ENCODE results near the gene INPP5D. TPM values are rescaled to one million over a fixed set of nuclear protein-coding genes. Genes with fewer than 3 reads are reported as not detected.
A peak's percentile ranks its signal among the peaks of the same experiment; 100 is the strongest.

Gene INPP5D
- polyA plus RNA-seq, 2 of the 4 experiments (the other 2 are of a cell fraction), result 0.26 to 0.53 TPM

GRCh38 chr2:233012301-233012971 lies 47.7 kb upstream of the INPP5D start:
- CTCF ChIA-PET, result interaction anchor here (1.0 to 1.6 kb wide), 4 partner anchors 16 to 32 kb away, joined by 3 to 10 read pairs (median 5); no protein-coding TSS in a partner anchor
- 84% methylated on average over 12 of the region's 12 CpGs for WGBS (ENCODE audit: missing lambda C conversion rate)

GRCh38 chr2:233013027-233013461 lies 47.1 kb upstream of the INPP5D start, which contains the start of gene NGEF:
TSS of gene NGEF (minus strand) at chr2:233013256. CDS start at chr2:232974890, 38,366 bp downstream.
- Histone ChIP-seq H3K4me2 (peak within 1 kb of the TSS; percentile 67), H3K27ac (peak within 1 kb of the TSS; percentile 51 to 73; a peak in 5 of 6 replicates), H3K4me1 (peaks cover 25% of the 10 kb centered on the region), H3K9me3 (peaks cover under 1% of the 10 kb centered on the region; the same call in 1 of the 3 replicates), H3K4me3 (no peak within 1 kb of the TSS)
- 70% methylated on average over 10 of the region's 12 CpGs for WGBS (ENCODE audit: missing lambda C conversion rate)
- no peak for FAIRE-seq
- TF ChIP-seq RNF2 (IDR thresholded peaks at IDR 0.05; ENCODE audit: borderline replicate concordance, low read depth), result no peak
- TF ChIP-seq TP53 (CRISPR knock-in tag; IDR thresholded peaks at IDR 0.05), result no peak
- POLR2A ChIA-PET, result no interaction called here
- peak; percentile 26 to 66; a peak in 3 of 6 replicates for ATAC-seq
- CTCF ChIA-PET, result interaction anchor here (1.5 to 1.6 kb wide), 2 partner anchors 16 to 33 kb away, joined by 7 to 10 read pairs; no protein-coding TSS in a partner anchor
- peak in 1 of 2 experiments; percentile 18 for DNase-seq (ENCODE audit: low read depth in 1 of 2, low spot score in 1 of 2)

More at GRCh38 chr2:233012301-233012971, 47.7 kb upstream of the INPP5D start:
- POLR2A ChIA-PET, result no interaction called here
- TF ChIP-seq PHF8 (IDR thresholded peaks at IDR 0.05; ENCODE audit: borderline replicate concordance, low read depth), result no peak
- no peak for TF ChIP-seq CEBPB (IDR thresholded peaks at IDR 0.05)
- TF ChIP-seq JUN (IDR thresholded peaks at IDR 0.05), result no peak
- TF ChIP-seq ZFP36 (IDR thresholded peaks at IDR 0.05; ENCODE audit: borderline replicate concordance, partially characterized antibody), result no peak
- TF ChIP-seq CBX8 (IDR thresholded peaks at IDR 0.05), result no peak
- no peak for TF ChIP-seq HES2 (IDR thresholded peaks at IDR 0.05)
- TF ChIP-seq ESRRA (IDR thresholded peaks at IDR 0.05; ENCODE audit: borderline replicate concordance, low read length), result no peak
- TF ChIP-seq EHMT2 (IDR thresholded peaks at IDR 0.05; ENCODE audit: low read depth), result no peak
- TF ChIP-seq E2F6 (IDR thresholded peaks at IDR 0.05; ENCODE audit: borderline replicate concordance, low read depth), result no peak
- TF ChIP-seq ZSCAN20 (CRISPR knock-in tag; IDR thresholded peaks at IDR 0.05), result no peak
- TF ChIP-seq HOXA7 (CRISPR knock-in tag; IDR thresholded peaks at IDR 0.05), result no peak
- TF ChIP-seq FOSL2 (IDR thresholded peaks at IDR 0.05), result no peak
- TF ChIP-seq FOSL2 (CRISPR knock-in tag; IDR thresholded peaks at IDR 0.05), result no peak
- TF ChIP-seq RFX5 (IDR thresholded peaks at IDR 0.05), result no peak
- no peak for TF ChIP-seq SREBF2 (IDR thresholded peaks at IDR 0.05)
- no peak for TF ChIP-seq CBX2 (IDR thresholded peaks at IDR 0.05; ENCODE audit: borderline replicate concordance, low read depth)
- Histone ChIP-seq H3K9me3 (no peaks in the 10 kb centered on the region), H3K4me2 (peak overlapping the region; percentile 67), H3K27ac (peak overlapping the region; percentile 51 to 73; a peak in 5 of 6 replicates), H3K4me3 (no peak overlapping the region), H3K4me1 (peaks cover 25% of the 10 kb centered on the region)
- no peak for DNase-seq (ENCODE audit: low read depth in 1 of 2, low spot score in 1 of 2)
- FAIRE-seq, result no peak
- peak in 1 of 2 experiments; percentile 50; a peak in 3 of 6 replicates for ATAC-seq

- CTCF ChIA-PET, result interaction anchor here (0.6 to 1.6 kb wide), 5 partner anchors 16 to 642 kb away, joined by 3 to 10 read pairs (median 4); no protein-coding TSS in a partner anchor
- Histone ChIP-seq H3K9me3 (peaks cover 3% of the 10 kb centered on the region; the same call in 1 of the 3 replicates), H3K4me1 (peaks cover 25% of the 10 kb centered on the region), H3K27ac (peak overlapping the region; percentile 51 to 73; a peak in 3 of 6 replicates), H3K4me3 (no peak overlapping the region), H3K4me2 (peak overlapping the region; percentile 67)
- TF ChIP-seq CBX8 (IDR thresholded peaks at IDR 0.05) (no peak), CTCF (IDR thresholded peaks at IDR 0.05) (no peak), JUNB (IDR thresholded peaks at IDR 0.05) (no peak), TP53 (CRISPR knock-in tag; IDR thresholded peaks at IDR 0.05) (no peak), KDM5A (IDR thresholded peaks at IDR 0.05) (no peak), ATOH8 (CRISPR knock-in tag; IDR thresholded peaks at IDR 0.05; ENCODE audit: low read depth) (no peak), PBX3 (IDR thresholded peaks at IDR 0.05) (no peak), FOSB (CRISPR knock-in tag; IDR thresholded peaks at IDR 0.05) (no peak), POLR2A (IDR thresholded peaks at IDR 0.05; ENCODE audit: low read length) (no peak), CHD2 (IDR thresholded peaks at IDR 0.05; ENCODE audit: low read length, partially characterized antibody) (no peak), KDM1A (IDR thresholded peaks at IDR 0.05; ENCODE audit: low read depth) (no peak), RAD21 (conservative IDR thresholded peaks at IDR 0.05 in 1 of 2, IDR thresholded peaks at IDR 0.05 in 1 of 2) (no peak), RCOR1 (IDR thresholded peaks at IDR 0.05; ENCODE audit: low read depth, low read length) (no peak)
- DNase-seq (ENCODE audit: low read depth in 1 of 2, low spot score in 1 of 2), result no peak
- no peak for FAIRE-seq
- POLR2A ChIA-PET, result no interaction called here
- ATAC-seq, result no peak
- WGBS (ENCODE audit: missing lambda C conversion rate), result 96% methylated on average over 1 of the region's 1 CpG
These were observed 46.5 kb upstream of the INPP5D start for GRCh38 chr2:233013650-233014049.

Data from A549 (cell line).